Testis (tissue), 3 donors: ENCODE results near the gene CAB39. TPM values are rescaled to one million over a fixed set of nuclear protein-coding genes. Genes with fewer than 3 reads are reported as not detected.

Experiments
- DNase-seq: peaks from one replicate; pipeline ENCODE4 v3.0.0-alpha.2; 2019
- H3K27ac ChIP-seq, 2 donors: fragments of 200-600 bp; sonication (generic); one replicate each; pipeline ENCODE4 v1.5.1; 2019
- H3K27me3 ChIP-seq: fragments of 200-600 bp; sonication (generic); one replicate; pipeline ENCODE4 v1.5.1; 2019
- H3K36me3 ChIP-seq: fragments of 200-600 bp; sonication (generic); one replicate; pipeline ENCODE4 v1.5.1; 2017; ENCODE audit warnings: low read depth; ENCODE audit errors: missing control alignments
- H3K4me1 ChIP-seq: fragments of 200-600 bp; sonication (generic); one replicate; pipeline ENCODE4 v1.5.1; 2019
- H3K4me3 ChIP-seq, 2 donors: fragments of 200-600 bp; sonication (generic); one replicate each; pipeline ENCODE4 v1.5.1; 2017 to 2019
- H3K9me3 ChIP-seq: fragments of 200-600 bp; sonication (generic); one replicate; pipeline ENCODE4 v1.5.1; 2017
- CTCF ChIP-seq, 3 experiments: fragments of 450-650 bp in 2 of 3; fragments of 200-600 bp in 1 of 3; sonication (generic) in 1 of 3; IDR thresholded peaks; one replicate each; pipeline ENCODE4 v1.5.1; 2016 to 2019; ENCODE audit warnings: antibody characterized with exemption in 3 of 3, mild to moderate bottlenecking in 2 of 3, moderate library complexity in 1 of 3
- POLR2A ChIP-seq: fragments of 450-650 bp; IDR thresholded peaks from one replicate; pipeline ENCODE4 v1.6.1; 2017; ENCODE audit warnings: antibody characterized with exemption, mild to moderate bottlenecking, moderate library complexity
- WGBS, 2 donors: methylation state at CpG; one replicate each; pipeline ENCODE4 v1.1.5; 2018; 5-methylcytosine and 5-hydroxymethylcytosine counted together
- intact Hi-C: fragments of 100-400 bp; cut with DNase I; formaldehyde crosslinking; loops from one replicate; pipeline ENCODE4 v1.15.1; 2023; ENCODE audit warnings: low total_unique reads
- polyA plus RNA-seq: library from polyadenylated mRNA; stranded (reverse); fragments of 350-450 nt; fragmentation: Illumina TruSeq; extraction: RNeasy Lipid Tissue Mini Kit (QIAGEN cat#74804); gene quantifications from one replicate; pipeline ENCODE4 v1.2.3, GENCODE V29; 2014; ENCODE audit warnings: low read depth, low replicate concordance; ENCODE audit not compliant: insufficient read depth
- total RNA-seq, 2 donors: library from RNA; depleted of rRNA; stranded (reverse); fragments of >200 nt; gene quantifications; one replicate each; pipeline ENCODE4 v1.2.3, GENCODE V29; 2016

Gene CAB39
- total and polyA plus RNA-seq, 3 donors from 2014 or later: 76.1 to 82.2 (median 76.8) TPM

DNA sequence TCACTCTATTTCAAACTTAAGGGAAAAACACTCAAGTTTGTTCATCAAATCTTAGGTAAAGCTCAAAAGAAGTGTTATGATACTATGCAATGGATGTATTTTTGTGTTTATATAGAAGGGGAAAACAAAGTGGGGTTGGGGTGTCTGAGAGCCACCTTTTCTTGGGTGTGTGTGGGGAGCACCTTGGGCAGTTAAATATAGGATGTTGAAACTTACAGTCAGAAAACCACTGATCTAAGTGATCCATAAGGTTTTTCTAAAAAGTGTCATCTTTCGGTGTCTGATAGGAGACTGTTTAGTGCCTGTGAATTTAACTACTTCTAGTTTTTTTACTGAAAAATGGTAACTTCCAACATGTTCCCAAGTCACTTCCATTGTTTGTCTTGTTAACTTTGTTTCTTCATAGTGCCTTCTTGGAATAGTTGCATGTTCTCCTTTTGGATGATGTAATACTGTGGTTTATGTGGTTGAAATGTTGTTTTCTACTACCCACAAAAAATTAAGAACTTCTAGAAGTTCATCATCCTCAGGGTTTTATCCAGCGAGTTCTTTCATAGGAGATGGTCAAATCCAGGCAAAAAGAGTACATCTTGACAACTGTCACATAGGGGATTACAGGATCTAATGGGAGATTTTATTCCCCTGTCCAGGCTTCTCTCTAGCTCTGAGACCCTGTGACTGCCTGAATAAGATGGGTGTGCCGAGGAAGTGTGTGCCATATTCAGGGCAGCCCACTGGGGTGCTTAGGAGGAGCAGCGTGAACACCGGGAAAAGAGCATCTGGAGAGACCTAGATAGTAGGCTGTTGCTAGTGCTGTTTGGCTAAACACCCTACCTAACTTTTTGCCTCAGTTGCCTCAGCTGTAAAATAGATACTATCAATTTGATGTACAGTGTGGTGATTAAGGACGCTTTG lies 46.2 kb downstream of the CAB39 start:
- Histone ChIP-seq H3K27me3 (no peaks in the 10 kb centered on the region), H3K4me3 (no peak overlapping the region), H3K27ac (no peak overlapping the region), H3K36me3 (no peaks in the 10 kb centered on the region), H3K4me1 (no peaks in the 10 kb centered on the region), H3K9me3 (no peaks in the 10 kb centered on the region)
- TF ChIP-seq CTCF (IDR thresholded peaks at IDR 0.05): no peak
- no peak for TF ChIP-seq POLR2A
- intact Hi-C loops: no loop called here
- no peak for DNase-seq
- 85 to 92% methylated on average over 6 of the region's 6 CpGs for WGBS, 2 donors

DNA sequence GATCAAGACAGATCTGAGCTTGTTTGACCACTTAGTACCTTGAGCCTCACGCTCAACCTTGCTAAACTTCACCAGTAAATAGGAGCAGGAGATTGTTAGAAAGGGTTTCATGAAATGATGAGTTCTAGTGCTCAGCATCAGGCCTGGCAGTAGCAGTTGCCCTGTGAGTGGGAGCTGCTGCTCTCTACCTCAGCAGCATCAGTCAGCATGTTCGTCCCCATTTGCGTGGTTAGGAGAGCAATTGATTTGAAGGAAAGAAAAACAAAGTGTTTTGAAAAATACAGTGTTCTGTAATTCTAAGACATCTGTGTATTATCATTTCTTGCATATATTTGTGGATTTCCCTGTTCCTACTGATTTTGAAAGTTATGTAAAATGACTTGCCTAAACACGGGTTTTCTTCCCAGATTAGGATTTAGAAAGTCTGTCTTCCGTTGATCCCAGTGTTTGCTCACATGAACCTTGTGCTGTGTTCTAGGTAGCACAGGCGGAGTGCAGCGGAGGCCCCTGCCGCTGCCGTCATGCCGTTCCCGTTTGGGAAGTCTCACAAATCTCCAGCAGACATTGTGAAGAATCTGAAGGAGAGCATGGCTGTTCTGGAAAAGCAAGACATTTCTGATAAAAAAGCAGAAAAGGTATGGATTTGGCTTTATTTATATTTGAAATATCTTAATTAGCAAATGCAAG lies 47.0 kb downstream of the CAB39 start:
- H3K4me1 ChIP-seq: no peaks in the 10 kb centered on the region
- WGBS, 2 donors: 87% methylated on average over 11 of the region's 11 CpGs
- H3K36me3 ChIP-seq: no peaks in the 10 kb centered on the region
- H3K27me3 ChIP-seq: no peaks in the 10 kb centered on the region
- no peak overlapping the region for H3K4me3 ChIP-seq
- no peak overlapping the region for H3K27ac ChIP-seq
- intact Hi-C loops: no loop called here
- no peak for TF ChIP-seq CTCF (IDR thresholded peaks at IDR 0.05)
- TF ChIP-seq POLR2A: no peak
- H3K9me3 ChIP-seq: no peaks in the 10 kb centered on the region
- DNase-seq: no peak

- H3K4me1 ChIP-seq: no peaks in the 10 kb centered on the region
- intact Hi-C loops: no loop called here
- no peak overlapping the region for H3K4me3 ChIP-seq
- WGBS, 2 donors: 94 to 96% methylated on average over 8 of the region's 8 CpGs
- no peaks in the 10 kb centered on the region for H3K9me3 ChIP-seq
- H3K27me3 ChIP-seq: no peaks in the 10 kb centered on the region
- H3K36me3 ChIP-seq: no peaks in the 10 kb centered on the region
- no peak for DNase-seq
- no peak overlapping the region for H3K27ac ChIP-seq
- TF ChIP-seq CTCF (IDR thresholded peaks at IDR 0.05) (no peak), POLR2A (no peak)
Measured at GRCh38 chr2:230761704-230762103, 49.1 kb downstream of the CAB39 start.

GRCh38 chr2:230762317-230762896 lies 49.8 kb downstream of the CAB39 start:
- Histone ChIP-seq H3K4me1 (no peaks in the 10 kb centered on the region), H3K4me3 (no peak overlapping the region), H3K36me3 (no peaks in the 10 kb centered on the region), H3K9me3 (no peaks in the 10 kb centered on the region), H3K27ac (no peak overlapping the region), H3K27me3 (no peaks in the 10 kb centered on the region)
- DNase-seq: no peak
- TF ChIP-seq CTCF (IDR thresholded peaks at IDR 0.05) (no peak), POLR2A (no peak)
- 80 to 91% methylated on average over 4 of the region's 4 CpGs for WGBS, 2 donors
- intact Hi-C loops: no loop called here
